Measurements from ENCODE around the gene ROR1. TPM values are rescaled to one million over a fixed set of nuclear protein-coding genes. Genes with fewer than 3 reads are reported as not detected.

Gene ROR1
- total and polyA plus RNA-seq, 12 donors = 2.9 to 36.2 (median 15.3) TPM

DNA sequence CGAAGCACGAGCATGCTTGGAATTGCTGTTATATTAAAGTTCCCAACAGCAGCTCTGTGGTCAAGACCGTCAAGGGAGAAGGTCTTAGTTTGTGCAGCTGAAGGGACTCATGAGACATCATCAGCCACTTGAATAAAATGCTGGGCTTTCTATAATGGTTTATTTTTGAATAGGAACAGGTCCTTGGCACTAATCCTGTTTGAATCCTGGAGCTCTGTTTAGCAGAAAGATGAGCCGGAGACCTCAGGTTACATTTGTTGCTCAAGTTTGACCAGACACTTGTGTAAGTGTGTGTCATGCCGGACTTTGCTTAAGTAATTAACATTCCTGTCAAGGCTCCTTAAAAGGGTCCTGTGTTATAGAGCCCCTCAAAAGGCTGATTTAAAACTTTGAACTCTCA lies 186.5 kb downstream of the ROR1 start:
- H3K36me3 ChIP-seq = no peaks in the 10 kb centered on the region
- peaks cover 0 to 12% (median 5%) of the 10 kb centered on the region in 11 donors for H3K9me3 ChIP-seq
- intact Hi-C loops (cut with DNase I) = no loop called here
- WGBS, 2 donors = 61 to 72% methylated on average over 5 of the region's 5 CpGs
- peaks cover 0 to 19% (median 0%) of the 10 kb centered on the region in 9 donors for H3K4me1 ChIP-seq
- ATAC-seq (no peak), DNase-seq (no peak)
- no peak overlapping the region for H3K27ac ChIP-seq
- TF ChIP-seq, protein P1, sequence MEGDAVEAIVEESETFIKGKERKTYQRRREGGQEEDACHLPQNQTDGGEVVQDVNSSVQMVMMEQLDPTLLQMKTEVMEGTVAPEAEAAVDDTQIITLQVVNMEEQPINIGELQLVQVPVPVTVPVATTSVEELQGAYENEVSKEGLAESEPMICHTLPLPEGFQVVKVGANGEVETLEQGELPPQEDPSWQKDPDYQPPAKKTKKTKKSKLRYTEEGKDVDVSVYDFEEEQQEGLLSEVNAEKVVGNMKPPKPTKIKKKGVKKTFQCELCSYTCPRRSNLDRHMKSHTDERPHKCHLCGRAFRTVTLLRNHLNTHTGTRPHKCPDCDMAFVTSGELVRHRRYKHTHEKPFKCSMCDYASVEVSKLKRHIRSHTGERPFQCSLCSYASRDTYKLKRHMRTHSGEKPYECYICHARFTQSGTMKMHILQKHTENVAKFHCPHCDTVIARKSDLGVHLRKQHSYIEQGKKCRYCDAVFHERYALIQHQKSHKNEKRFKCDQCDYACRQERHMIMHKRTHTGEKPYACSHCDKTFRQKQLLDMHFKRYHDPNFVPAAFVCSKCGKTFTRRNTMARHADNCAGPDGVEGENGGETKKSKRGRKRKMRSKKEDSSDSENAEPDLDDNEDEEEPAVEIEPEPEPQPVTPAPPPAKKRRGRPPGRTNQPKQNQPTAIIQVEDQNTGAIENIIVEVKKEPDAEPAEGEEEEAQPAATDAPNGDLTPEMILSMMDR (IDR thresholded peaks at IDR 0.05) = no peak
- H3K27me3 ChIP-seq = no peaks in the 10 kb centered on the region
- H3K4me3 ChIP-seq = no peak overlapping the region

DNA sequence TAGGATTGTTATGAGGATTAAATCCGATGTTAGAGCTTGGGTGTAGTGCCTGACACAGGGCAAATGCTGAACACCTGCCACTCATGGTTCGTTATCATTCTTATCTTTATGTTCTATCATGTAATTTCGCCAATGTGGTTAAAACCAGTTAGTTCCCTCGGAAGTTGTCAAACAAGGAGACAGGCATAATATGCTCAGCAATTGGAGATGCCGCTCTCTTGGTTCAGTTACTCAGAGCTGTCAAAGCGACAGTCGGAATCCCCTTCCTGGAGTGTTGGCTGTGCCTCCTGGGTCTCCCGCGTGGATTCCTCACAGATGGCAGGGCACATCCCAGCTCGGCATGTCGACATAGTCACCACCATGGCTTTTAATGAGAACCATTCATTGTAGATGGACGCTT lies 192.2 kb downstream of the ROR1 start:
- Histone ChIP-seq H3K9me3 (no peaks in the 10 kb centered on the region), H3K4me1 (peaks cover 6 to 23% (median 12%) of the 10 kb centered on the region in 9 donors), H3K27ac (no peak overlapping the region), H3K36me3 (no peaks in the 10 kb centered on the region), H3K4me3 (no peak overlapping the region), H3K27me3 (no peaks in the 10 kb centered on the region)
- DNase-seq = no peak
- no peak for ATAC-seq
- WGBS, 2 donors = 81 to 84% methylated on average over 12 of the region's 12 CpGs
- intact Hi-C loops (cut with DNase I) = no loop called here
- TF ChIP-seq, protein P1 (IDR thresholded peaks at IDR 0.05) = no peak

DNA sequence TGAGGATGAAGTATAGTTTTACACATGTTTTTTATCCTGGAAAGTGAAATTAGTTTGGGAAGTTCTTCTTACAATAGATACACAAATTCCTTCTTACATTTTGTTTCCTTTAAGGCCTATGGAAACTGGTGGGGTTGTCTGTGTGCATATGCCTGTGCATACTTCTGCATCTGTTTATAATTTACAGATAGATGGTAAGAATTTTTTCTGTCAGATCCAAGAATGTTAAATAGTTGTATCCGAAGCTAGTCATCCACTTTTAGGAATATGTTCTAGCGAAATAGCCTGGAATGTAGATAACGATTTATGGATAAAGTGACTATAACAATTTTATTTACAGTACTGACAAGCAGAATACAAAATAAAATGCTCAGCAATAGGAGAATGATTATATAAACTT lies 194.1 kb downstream of the ROR1 start:
- intact Hi-C loops (cut with DNase I) = no loop called here
- Histone ChIP-seq H3K4me3 (no peak overlapping the region), H3K36me3 (no peaks in the 10 kb centered on the region), H3K9me3 (no peaks in the 10 kb centered on the region), H3K27ac (no peak overlapping the region), H3K27me3 (no peaks in the 10 kb centered on the region), H3K4me1 (peaks cover 6 to 33% (median 12%) of the 10 kb centered on the region in 9 donors)
- DNase-seq (no peak), ATAC-seq (no peak)
- WGBS, 2 donors = 80 to 82% methylated on average over 3 of the region's 3 CpGs
- TF ChIP-seq, protein P1 (IDR thresholded peaks at IDR 0.05) = no peak

DNA sequence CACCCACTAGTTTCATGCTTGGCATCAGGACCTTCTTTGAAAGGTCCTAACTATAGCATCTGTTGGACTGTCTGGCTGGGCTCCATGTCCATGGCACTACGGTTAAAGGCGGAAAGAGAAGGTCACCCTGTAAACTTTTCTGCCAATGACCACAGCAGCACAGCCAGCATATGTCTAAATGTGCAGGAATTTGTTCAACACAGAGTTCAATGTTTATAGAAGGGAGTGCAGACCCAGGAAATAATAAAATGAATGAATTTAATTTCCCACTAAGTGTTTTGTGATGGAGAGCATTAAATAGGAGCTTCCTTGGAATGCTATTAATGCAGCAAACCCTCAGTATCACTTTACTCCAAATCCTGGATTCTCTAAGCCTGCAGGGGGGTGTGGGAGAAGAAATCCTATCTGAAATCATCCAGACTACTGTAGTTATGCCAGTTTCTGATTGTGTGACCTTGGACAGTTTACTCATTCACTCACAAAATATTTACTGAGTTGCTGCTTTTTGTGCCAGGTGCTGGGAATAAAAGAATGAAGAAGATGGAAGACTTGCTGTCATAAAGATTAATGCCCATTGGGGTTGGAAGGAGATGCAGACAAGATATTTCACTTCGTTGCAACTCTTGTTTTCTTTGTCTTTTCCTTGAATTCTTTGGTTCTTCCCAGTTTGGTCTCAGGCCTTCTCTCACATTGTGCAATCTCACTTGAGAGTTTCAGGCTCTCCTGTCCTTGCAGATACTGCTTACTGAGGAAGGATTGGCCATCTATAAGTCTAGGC lies 195.0 kb downstream of the ROR1 start:
- no peaks in the 10 kb centered on the region for H3K9me3 ChIP-seq

More for the DNA sequence above, 195.0 kb downstream of the ROR1 start:
- 57 to 67% methylated on average over 3 of the region's 3 CpGs for WGBS, 2 donors
- Histone ChIP-seq H3K4me3 (no peak overlapping the region), H3K27ac (peak overlapping the region in 6 of 10 donors; percentile 2 to 65 (median 26)), H3K36me3 (no peaks in the 10 kb centered on the region), H3K4me1 (peaks cover 6 to 40% (median 12%) of the 10 kb centered on the region in 9 donors), H3K27me3 (no peaks in the 10 kb centered on the region)
- ATAC-seq = peak; percentile 46 to 86 (median 76)
- DNase-seq = peak; percentile 49 to 54
- intact Hi-C loops (cut with DNase I) = no loop called here
- TF ChIP-seq, protein P1 (IDR thresholded peaks at IDR 0.05) = no peak

All from heart right ventricle (tissue), 16 donors.